ENCODE measurements around the gene PTPRE. TPM values are rescaled to one million over a fixed set of nuclear protein-coding genes. Genes with fewer than 3 reads are reported as not detected.
A peak's percentile ranks its signal among the peaks of the same experiment; 100 is the strongest.

PTPRE gene
- total RNA-seq (2021) (1.7 to 3.1 TPM (median 2.0 TPM) in 3 replicates), Bru-seq, nascent RNA (percentile 27 among the genes with signal in this experiment)
- long read RNA-seq, experiment 1, full-length matches to known transcripts: 1 of 7 reads
- long read RNA-seq, experiment 1, partial matches to known transcripts: 0 of 7 reads
- long read RNA-seq, experiment 1, other reads (novel, unspliced or antisense): 6 of 7 reads
- long read RNA-seq, experiment 2, full-length matches to known transcripts: 1 of 1 reads
- long read RNA-seq, experiment 2, partial matches to known transcripts: 0 of 1 reads
- long read RNA-seq, experiment 2, other reads (novel, unspliced or antisense): 0 of 1 reads
- long read RNA-seq, experiment 3, partial matches to known transcripts: 1 of 1 reads
- long read RNA-seq, experiment 3, other reads (novel, unspliced or antisense): 0 of 1 reads

- ChIA-PET POLR2A (no interaction called here), CTCF (interaction anchor here (0.6 to 4.4 kb wide), 25 partner anchors 10 to 191 kb away, joined by 3 to 93 read pairs (median 6); no protein-coding TSS in a partner anchor)
- Mint-ChIP-seq H3K4me3 (peak within 1 kb of the TSS; percentile 52), H3K27me3 (ENCODE audit: low read depth) (peaks cover 23% of the 10 kb centered on the region), H3K4me1 (peaks cover 3% of the 10 kb centered on the region), H3K36me3 (no peaks in the 10 kb centered on the region), H3K27ac (no peak within 1 kb of the TSS), H3K9me3 (peaks cover 7% of the 10 kb centered on the region; the same call in 1 of the 2 replicates)
- peak; percentile 76 for DNase-seq (ENCODE audit: low spot score)
- peak; percentile 94 for ATAC-seq
- TF ChIP-seq ZNF671 (CRISPR knock-in tag; IDR thresholded peaks at IDR 0.05): no peak
- no peak for TF ChIP-seq ZNF138 (CRISPR knock-in tag; conservative IDR thresholded peaks at IDR 0.05)
- no peak for TF ChIP-seq RELA (CRISPR knock-in tag; IDR thresholded peaks at IDR 0.05; ENCODE audit: borderline replicate concordance)
- 0 out of 2 replicates have a peak, but pooled peaks have one; percentile 10 for TF ChIP-seq ETV6 (CRISPR knock-in tag; IDR thresholded peaks at IDR 0.05)
- TF ChIP-seq NFE2L1 (CRISPR knock-in tag; IDR thresholded peaks at IDR 0.05): no peak
- TF ChIP-seq TEAD1 (CRISPR knock-in tag; IDR thresholded peaks at IDR 0.05): no peak
- no peak for TF ChIP-seq TEAD4 (CRISPR knock-in tag; IDR thresholded peaks at IDR 0.05)
- TF ChIP-seq CBFB (CRISPR knock-in tag; IDR thresholded peaks at IDR 0.05; ENCODE audit: low read depth): no peak
- no peak for TF ChIP-seq E2F4 (CRISPR knock-in tag; IDR thresholded peaks at IDR 0.05; ENCODE audit: borderline replicate concordance, low read depth)
- TF ChIP-seq, protein P1, sequence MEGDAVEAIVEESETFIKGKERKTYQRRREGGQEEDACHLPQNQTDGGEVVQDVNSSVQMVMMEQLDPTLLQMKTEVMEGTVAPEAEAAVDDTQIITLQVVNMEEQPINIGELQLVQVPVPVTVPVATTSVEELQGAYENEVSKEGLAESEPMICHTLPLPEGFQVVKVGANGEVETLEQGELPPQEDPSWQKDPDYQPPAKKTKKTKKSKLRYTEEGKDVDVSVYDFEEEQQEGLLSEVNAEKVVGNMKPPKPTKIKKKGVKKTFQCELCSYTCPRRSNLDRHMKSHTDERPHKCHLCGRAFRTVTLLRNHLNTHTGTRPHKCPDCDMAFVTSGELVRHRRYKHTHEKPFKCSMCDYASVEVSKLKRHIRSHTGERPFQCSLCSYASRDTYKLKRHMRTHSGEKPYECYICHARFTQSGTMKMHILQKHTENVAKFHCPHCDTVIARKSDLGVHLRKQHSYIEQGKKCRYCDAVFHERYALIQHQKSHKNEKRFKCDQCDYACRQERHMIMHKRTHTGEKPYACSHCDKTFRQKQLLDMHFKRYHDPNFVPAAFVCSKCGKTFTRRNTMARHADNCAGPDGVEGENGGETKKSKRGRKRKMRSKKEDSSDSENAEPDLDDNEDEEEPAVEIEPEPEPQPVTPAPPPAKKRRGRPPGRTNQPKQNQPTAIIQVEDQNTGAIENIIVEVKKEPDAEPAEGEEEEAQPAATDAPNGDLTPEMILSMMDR (IDR thresholded peaks at IDR 0.05): peak; percentile 65; the same call in 1 of the 2 replicates
- no peak for TF ChIP-seq SOX15 (CRISPR knock-in tag; IDR thresholded peaks at IDR 0.05)
- TF ChIP-seq, protein P2, sequence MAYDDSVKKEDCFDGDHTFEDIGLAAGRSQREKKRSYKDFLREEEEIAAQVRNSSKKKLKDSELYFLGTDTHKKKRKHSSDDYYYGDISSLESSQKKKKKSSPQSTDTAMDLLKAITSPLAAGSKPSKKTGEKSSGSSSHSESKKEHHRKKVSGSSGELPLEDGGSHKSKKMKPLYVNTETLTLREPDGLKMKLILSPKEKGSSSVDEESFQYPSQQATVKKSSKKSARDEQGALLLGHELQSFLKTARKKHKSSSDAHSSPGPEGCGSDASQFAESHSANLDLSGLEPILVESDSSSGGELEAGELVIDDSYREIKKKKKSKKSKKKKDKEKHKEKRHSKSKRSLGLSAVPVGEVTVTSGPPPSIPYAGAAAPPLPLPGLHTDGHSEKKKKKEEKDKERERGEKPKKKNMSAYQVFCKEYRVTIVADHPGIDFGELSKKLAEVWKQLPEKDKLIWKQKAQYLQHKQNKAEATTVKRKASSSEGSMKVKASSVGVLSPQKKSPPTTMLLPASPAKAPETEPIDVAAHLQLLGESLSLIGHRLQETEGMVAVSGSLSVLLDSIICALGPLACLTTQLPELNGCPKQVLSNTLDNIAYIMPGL (CRISPR knock-in tag; IDR thresholded peaks at IDR 0.05): peak; percentile 80
- no peak for TF ChIP-seq AR (CRISPR knock-in tag; IDR thresholded peaks at IDR 0.05)
- no peak for TF ChIP-seq ZNF219 (CRISPR knock-in tag; IDR thresholded peaks at IDR 0.05; ENCODE audit: borderline replicate concordance)
- no peak for TF ChIP-seq ZNF121 (CRISPR knock-in tag; IDR thresholded peaks at IDR 0.05)
- TF ChIP-seq OVOL2 (CRISPR knock-in tag; IDR thresholded peaks at IDR 0.05; ENCODE audit: borderline replicate concordance): no peak
- no peak for TF ChIP-seq FOXP1 (CRISPR knock-in tag; IDR thresholded peaks at IDR 0.05; ENCODE audit: borderline replicate concordance)
- TF ChIP-seq ATF6 (CRISPR knock-in tag; IDR thresholded peaks at IDR 0.05): no peak
- TF ChIP-seq JAZF1 (CRISPR knock-in tag; IDR thresholded peaks at IDR 0.05): no peak
- TF ChIP-seq GTF2I (CRISPR knock-in tag; conservative IDR thresholded peaks at IDR 0.05): no peak
- no peak for TF ChIP-seq ATF1 (CRISPR knock-in tag; IDR thresholded peaks at IDR 0.05)
- no peak for TF ChIP-seq USF2 (CRISPR knock-in tag; IDR thresholded peaks at IDR 0.05)
- TF ChIP-seq ZNF416 (CRISPR knock-in tag; IDR thresholded peaks at IDR 0.05): 0 out of 2 replicates have a peak, but pooled peaks have one; percentile 39
- TF ChIP-seq ESRRA (CRISPR knock-in tag; IDR thresholded peaks at IDR 0.05; ENCODE audit: borderline replicate concordance): no peak
- TF ChIP-seq MYBL2 (CRISPR knock-in tag; IDR thresholded peaks at IDR 0.05): no peak
- TF ChIP-seq SMAD3 (CRISPR knock-in tag; IDR thresholded peaks at IDR 0.05; ENCODE audit: borderline replicate concordance): 0 out of 2 replicates have a peak, but pooled peaks have one; percentile 49
Observed at GRCh38 chr10:127906548-127907377, at the start of gene PTPRE. PTPRE (plus strand) TSS chr10:127907103; CDS start chr10:128040882, 133,779 bp downstream.
